HG03558 (cell line): ENCODE data around the gene MUC5AC.

Experiments
- ATAC-seq: cut with Tn5 transposase; IDR thresholded peaks from one replicate; pipeline ENCODE4 v1.9.1; 2021; ENCODE audit warnings: moderate number of reproducible peaks; ENCODE audit not compliant: unreplicated experiment; ENCODE audit errors: extremely low read depth

Gene MUC5AC

DNA sequence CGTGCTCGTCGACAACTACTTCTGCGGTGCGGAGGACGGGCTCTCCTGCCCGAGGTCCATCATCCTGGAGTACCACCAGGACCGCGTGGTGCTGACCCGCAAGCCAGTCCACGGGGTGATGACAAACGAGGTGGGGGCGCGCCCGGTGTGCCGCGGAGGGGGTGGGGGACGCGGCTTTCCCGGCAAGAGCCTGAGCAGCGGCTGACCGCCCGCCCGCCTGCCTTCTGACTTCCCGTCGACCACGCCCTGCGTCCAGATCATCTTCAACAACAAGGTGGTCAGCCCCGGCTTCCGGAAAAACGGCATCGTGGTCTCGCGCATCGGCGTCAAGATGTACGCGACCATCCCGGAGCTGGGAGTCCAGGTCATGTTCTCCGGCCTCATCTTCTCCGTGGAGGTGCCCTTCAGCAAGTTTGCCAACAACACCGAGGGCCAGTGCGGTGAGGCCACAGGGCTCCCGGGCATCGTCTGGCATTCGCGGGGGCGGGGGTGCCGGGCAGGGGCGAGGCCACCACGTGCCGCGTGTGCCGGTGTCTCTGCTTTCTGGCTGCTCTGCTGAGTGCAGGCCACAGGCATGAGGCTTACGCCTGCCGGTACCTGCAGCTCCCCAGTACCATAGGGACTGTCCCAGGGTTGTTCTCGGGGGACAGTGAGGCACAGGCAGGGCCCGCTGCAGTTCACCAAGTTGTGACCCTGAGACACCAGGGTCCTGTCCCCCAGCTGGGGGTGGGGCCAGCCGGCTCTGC, 36.7 kb downstream of the MUC5AC start:
- ATAC-seq: no peak

DNA sequence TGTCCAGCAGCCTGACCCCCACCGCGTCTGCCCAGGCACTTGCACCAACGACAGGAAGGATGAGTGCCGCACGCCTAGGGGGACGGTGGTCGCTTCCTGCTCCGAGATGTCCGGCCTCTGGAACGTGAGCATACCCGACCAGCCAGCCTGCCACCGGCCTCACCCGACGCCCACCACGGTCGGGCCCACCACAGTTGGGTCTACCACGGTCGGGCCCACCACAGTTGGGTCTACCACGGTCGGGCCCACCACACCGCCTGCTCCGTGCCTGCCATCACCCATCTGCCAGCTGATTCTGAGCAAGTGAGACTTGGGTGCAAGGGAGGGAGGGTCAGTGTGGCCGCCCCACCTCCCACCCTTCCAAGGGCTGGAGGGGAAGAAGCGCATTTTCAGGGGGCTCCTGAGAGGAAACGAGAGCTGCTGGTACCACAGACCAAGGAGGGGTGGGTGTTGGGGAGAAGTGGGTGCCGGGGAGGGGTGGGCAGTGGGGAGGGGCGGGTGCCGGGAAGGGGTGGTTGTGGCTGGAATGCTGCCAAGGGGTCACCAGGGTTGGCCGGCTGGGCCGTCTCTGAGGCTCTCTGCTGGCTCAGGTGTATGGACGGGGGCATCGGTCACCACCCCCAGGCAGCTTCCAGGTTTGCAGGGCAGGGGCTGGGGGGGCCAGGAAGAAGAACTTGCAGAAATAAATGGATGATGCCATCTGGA, 37.4 kb downstream of the MUC5AC start:
- no peak for ATAC-seq

DNA sequence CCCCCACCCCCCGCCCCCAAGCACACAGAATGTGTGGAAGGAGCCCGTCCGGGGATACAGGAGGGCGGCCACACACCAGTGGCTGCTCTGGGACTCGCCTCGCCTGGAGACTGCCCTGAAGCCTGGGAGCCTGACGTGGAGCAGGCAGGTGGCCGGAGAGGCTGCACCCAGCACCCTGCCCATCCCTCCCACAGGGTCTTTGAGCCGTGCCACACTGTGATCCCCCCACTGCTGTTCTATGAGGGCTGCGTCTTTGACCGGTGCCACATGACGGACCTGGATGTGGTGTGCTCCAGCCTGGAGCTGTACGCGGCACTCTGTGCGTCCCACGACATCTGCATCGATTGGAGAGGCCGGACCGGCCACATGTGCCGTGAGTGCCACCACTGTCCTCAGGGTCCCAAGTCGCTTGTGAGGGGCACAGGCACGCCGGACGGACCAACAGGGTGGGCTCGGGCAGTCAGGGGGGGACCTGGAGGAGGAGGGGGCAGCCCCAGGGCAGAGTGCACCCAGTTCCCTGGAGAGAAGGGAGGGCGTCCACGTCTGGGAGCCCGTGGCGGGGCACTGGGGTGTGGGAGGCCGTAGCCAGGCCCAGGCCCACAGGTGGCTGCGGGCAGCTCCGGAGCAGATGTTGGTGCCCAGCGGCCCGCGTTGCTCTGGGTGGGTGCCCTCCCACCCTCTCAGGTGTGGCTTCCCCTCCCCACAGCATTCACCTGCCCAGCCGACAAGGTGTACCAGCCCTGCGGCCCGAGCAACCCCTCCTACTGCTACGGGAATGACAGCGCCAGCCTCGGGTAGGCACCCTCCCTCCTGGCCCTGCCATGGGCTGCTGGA, 38.1 kb downstream of the MUC5AC start:
- ATAC-seq: no peak

DNA sequence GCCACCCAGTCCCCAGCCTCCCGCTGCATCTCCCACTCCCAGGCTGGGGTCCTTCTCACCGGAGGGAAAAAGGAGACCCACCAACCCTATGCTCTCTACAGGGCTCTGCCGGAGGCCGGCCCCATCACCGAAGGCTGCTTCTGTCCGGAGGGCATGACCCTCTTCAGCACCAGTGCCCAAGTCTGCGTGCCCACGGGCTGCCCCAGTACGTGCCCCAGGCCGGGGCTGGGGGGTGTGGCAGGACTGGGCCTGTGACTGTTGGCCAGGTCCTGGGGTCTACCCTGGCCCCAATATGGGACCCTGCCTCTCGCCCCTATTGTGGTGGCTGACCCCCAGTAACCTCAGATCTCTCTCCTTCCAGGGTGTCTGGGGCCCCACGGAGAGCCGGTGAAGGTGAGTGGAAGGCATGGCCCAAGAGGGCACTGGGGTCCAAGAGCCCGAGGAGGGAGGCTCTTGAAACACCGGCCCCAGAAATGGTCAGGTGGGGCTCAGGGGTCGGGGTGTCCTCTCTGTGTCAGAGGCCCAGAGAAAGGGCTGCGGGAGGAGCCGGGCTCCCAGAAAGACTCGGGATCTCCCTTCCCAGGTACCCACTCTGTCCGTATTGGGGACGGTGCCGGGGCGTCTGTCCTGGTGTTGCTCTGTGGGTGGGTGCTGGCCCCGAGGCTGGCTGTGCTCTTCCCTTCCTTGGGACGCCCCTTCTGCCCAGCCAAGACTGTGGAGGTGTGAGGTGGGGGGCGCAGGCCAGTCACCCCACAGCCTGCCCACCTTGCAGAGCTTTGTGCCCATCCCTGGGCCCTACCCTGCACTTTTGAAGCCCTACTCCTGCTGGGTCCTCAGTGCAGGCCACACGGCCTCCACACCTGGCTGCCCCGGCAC, 39.0 kb downstream of the MUC5AC start:
- no peak for ATAC-seq

DNA sequence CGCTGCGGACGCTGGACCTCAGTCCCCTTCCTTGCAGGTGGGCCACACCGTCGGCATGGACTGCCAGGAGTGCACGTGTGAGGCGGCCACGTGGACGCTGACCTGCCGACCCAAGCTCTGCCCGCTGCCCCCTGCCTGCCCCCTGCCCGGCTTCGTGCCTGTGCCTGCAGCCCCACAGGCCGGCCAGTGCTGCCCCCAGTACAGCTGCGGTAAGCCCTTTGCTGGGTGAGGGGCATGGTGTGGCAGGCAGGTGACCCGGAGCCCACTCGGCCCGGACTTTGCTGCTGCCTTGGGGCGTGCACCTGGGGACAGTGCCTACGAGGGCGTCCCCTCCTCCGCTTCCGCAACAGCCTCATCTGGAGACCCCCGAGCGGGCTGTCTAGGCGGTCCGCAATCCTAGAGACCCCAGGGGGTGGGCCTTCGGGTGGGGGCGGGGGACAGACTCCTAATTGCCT, 39.7 kb downstream of the MUC5AC start:
- no peak for ATAC-seq

DNA sequence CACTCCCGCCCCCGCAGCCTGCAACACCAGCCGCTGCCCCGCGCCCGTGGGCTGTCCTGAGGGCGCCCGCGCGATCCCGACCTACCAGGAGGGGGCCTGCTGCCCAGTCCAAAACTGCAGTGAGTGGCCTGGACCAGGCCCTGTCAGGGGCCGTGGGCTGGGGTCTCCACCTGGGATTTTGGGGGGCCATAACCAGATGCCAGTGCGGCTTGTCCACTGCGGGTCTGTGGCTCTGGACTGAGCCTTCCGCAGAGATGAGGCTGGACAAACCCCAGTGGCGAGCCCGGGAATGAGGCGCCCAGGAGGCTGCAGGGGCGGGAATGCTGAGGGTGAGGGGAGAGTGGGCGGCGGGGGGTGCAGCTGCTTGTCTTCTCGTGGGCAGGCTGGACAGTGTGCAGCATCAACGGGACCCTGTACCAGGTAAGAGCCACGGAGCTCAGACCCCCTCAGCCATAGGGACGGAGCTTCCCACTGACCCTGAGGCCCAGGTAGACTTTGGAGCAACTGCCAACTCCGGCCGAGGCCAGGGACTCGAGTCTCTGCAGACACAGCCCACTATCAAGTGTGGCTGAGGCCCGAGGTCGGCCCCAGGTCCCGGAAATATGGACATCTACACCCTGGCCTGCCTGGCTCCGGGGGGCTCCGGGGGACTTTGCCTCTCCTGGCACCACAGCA, 40.3 kb downstream of the MUC5AC start:
- no peak for ATAC-seq

DNA sequence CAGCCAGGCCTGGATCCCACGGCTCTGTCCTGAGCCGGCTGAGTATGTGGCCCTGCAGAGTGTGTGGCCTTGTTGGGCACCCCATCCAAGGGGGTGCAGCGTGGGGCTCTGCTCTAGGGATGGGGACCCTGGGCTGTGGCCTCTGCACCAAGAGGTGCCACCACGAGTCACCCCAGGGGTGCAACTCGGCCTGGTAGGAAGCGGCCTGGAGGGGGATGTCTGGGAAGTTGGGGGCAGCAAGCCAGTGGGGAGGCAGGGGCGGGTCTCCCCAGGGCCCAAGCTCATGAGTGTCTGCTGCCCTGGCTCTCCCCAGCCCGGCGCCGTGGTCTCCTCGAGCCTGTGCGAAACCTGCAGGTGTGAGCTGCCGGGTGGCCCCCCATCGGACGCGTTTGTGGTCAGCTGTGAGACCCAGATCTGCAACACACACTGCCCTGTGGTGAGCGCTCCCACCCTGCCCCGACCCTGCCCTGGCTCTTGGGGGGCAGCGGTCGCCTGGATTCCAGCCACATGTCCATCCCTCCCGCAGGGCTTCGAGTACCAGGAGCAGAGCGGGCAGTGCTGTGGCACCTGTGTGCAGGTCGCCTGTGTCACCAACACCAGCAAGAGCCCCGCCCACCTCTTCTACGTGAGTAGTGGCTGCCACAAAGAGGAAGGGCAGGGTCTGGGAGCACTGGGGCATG, 40.9 kb downstream of the MUC5AC start:
- ATAC-seq: no peak

DNA sequence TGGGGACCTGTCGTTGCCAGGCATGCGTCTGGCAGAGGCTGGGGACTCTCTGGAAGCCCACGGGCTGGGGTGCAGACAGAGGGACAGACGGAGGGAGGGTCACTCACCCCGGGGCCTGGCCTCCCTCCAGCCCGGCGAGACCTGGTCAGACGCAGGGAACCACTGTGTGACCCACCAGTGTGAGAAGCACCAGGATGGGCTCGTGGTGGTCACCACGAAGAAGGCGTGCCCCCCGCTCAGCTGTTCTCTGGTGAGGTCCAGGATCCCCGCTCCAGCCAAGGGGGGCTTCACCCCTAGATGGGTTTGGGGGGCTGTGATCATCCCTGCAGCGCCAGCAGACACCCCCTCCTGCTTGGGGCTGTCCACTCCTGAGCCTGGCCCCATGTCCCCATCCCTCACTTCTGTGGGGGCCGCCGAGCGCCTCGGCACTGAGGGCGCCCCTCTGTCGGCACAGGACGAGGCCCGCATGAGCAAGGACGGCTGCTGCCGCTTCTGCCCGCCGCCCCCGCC, 41.5 kb downstream of the MUC5AC start:
- no peak for ATAC-seq

DNA sequence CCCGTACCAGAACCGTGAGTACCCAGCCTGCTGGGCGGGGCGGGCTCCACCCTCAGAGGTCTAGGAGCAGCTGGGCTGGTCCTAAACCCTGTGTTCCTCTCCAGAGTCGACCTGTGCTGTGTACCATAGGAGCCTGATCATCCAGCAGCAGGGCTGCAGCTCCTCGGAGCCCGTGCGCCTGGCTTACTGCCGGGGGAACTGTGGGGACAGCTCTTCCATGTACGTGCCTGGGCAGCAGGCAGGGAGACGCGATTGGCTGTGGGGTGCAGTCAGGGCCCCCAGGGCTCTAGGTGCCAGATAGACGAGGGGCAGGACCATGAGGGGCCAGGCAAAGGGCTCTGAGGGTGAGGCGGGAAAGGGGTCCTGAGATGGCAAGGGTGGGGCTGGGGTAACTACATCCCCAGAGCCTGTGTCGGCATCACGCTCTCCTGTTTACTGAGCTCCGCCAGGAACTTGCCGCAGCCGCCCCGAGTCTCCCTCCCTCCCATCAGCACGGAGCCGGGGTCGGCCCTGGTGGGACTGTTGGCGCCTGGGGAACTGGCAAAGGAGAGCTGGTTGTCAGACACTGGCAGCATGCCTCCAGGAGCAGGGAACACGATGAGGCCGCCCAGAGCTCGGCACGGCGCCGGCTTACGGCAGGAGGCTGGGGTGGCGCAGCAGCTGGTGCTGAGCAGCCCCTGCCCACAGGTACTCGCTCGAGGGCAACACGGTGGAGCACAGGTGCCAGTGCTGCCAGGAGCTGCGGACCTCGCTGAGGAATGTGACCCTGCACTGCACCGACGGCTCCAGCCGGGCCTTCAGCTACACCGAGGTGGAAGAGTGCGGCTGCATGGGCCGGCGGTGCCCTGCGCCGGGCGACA, 42.2 kb downstream of the MUC5AC start:
- ATAC-seq: no peak

DNA sequence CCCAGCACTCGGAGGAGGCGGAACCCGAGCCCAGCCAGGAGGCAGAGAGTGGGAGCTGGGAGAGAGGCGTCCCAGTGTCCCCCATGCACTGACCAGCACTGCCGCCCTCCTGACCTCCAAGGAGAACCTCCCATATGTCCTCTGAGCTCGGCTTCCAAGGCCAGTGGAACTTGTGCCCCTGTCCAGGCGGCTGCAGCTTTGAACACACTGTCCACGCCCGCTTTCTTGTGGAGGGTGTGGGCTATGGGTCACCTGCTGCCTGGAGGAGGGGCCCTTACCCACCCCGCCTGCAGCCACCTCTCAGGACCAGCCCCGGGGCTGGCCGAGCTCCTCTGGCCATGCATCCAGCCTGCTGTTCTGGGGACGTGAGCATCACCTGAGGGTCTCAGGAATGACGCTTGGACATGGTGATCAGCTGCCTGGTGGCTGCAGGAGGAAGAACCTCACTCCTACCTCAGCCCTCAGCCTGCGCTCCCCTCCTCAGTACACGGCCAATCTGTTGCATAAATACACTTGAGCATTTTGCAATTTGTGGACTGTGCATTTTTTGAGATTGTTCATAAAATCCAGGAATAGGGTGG, 42.9 kb downstream of the MUC5AC start:
- no peak for ATAC-seq

DNA sequence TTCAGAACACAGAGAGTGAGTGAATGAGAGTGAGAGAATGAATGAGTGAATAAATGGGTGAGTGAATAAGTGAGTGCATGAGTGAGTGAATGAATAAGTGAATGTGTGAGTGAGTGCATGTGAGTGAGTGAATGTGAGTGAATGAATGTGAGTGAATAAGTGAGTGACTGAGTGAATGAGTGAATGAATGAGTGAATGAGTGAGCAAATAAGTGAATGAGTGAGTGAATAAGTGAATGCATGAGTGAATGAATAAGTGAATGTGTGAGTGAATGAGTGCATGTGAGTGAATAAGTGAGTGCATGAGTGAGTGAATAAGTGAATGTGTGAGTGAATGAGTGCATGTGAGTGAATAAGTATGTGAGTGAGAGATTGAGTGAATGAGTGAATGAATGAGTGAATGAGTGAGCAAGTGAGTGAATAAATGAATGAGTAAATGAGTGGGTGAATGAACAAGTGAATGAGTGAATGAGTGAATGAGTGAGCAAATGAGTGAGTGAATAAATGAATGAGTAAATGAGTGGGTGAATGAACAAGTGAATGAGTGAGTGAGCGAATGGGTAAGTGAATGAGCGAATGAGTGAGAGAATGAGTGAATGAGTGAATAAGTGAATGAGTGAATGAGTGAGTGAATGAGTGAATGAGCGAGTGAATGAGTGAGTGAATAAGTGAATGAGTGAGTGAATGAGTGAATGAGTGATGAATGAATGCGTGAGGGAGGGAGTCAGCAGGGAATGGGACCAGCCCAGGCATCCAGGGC, 43.8 kb downstream of the MUC5AC start:
- no peak for ATAC-seq

DNA sequence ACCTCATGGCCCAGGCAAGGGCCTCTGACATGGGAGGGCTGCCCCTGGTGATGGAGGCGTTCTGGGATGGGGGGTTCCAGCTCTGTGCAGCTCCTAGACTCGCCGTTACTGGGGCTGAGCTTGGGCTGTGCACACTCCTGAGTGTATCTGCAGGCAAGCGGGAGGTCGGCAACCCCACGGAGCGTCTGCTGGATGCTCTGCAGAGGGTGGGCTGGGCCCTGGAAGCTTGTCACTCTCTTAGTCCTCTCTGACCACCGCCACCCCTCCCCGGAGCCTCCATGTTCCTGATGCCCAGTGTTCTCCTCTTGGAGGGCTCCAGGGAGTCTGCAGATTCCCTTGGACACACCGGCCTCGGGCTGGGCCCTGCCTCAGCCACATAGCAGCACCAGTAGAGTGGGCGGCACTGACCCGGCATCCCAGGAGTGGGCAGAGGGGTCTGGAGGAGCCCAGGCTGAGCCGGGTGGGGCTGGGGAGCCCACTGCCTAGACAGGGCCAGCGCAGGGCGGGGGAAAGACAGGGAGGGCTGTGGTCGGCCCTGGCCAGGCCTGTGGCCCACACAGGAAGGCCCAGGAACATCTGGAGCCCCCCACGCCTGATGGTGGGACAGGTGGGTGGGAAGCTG, 44.5 kb downstream of the MUC5AC start:
- ATAC-seq: no peak

DNA sequence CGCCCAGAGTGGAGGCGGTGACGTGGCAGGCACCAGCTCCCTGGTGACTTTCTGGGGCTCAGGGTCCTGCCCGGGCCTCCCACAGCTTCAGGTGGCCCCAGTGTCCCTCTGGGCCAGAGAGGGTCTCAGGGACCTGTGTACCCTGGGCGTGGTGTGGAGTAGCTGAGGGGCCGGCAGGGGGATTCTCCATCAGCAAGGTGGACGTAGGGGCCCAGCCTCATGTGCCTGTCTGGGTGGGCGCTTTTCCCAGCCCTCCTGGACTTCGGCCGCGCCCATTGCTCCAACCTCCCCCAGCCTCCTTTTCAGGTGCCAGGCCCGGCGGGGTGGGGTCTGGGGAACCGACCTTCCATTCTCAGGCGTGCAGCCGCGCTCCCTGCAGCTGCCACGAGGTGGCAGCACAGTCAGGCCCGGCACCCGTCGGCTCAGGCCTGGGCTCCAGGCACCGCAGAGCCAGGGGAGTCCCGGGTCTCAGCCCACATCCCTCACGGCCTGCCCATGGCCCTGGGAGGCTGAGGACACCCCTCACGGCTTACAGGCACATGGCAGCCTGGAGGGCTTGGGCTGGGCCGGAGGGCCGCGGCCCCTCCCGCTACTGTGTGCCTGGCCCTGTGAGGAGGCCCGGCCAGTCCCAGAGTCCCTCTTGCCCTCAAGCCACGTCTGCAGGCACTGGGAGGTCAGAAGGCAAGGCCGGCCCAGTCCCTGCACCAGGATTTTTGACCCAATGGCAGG, 45.2 kb downstream of the MUC5AC start:
- ATAC-seq: no peak

DNA sequence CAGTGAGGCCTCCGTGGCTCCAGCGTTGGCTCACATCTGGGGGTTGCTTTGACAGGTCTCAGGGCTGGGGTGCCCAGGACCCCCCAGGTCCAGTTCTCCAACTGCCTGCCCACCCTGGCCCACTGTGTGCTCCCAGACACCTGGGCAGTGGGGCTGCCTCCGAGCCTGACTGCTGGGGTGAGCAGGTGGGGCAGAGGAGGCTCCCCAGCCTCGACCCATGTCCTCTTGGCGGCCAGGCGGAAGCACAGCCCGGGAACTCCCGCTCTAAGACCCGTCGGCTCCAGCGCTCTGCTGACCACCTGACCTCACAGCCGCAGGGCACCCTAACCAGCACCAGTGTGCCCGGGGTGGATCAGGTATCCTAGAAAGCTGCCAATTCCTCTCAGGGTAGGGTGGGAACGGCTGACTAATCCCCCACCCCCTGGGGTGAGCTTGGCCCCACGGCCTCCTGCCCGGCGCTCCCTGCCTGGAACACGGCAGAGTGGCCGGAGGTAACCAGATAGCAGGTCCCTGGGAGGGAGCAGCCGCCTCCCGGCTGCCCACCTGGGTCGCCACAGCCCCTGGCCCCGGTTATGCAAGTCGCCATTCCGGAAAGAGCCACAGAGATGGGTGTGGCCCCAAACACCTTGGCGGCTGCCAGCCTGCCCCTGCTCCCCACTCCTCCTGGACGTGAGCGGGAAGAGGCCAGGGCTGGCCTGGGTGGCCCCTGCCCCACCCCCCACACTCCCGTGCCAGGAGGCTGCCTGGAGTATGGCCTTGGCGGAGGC, 45.9 kb downstream of the MUC5AC start:
- ATAC-seq: no peak
